ENCODE measurements around the gene ATP5PF. TPM values are rescaled to one million over a fixed set of nuclear protein-coding genes. Genes with fewer than 3 reads are reported as not detected.
"Not testable (repeated sequence)": the region's sequence is repeated elsewhere in the genome, so short reads cannot be mapped to it uniquely, and the experiment has no call there.

The ATP5PF gene
- total RNA-seq, 1 donor from 2014 or later: 144 TPM

- no peaks in the 10 kb centered on the region for H3K27me3 Mint-ChIP-seq
- H3K9me3 Mint-ChIP-seq (ENCODE audit: low read depth): no peaks in the 10 kb centered on the region
- no peak overlapping the region for H3K27ac Mint-ChIP-seq
- H3K4me3 Mint-ChIP-seq (ENCODE audit: low read depth): no peak overlapping the region
- no peak for TF ChIP-seq CTCF (IDR thresholded peaks at IDR 0.05; ENCODE audit: unreplicated experiment)
- H3K36me3 Mint-ChIP-seq (ENCODE audit: insufficient read depth): no peaks in the 10 kb centered on the region
- no peak for DNase-seq (ENCODE audit: low spot score, unreplicated experiment)
- no peaks in the 10 kb centered on the region for H3K4me1 Mint-ChIP-seq (ENCODE audit: low read depth)
These were observed 24.9 kb downstream of the ATP5PF start for GRCh38 chr21:25709684-25710265.

- peak; percentile 95 for TF ChIP-seq CTCF (IDR thresholded peaks at IDR 0.05; ENCODE audit: unreplicated experiment)
- Mint-ChIP-seq H3K27ac (no peak overlapping the region), H3K4me1 (ENCODE audit: low read depth) (no peaks in the 10 kb centered on the region), H3K9me3 (ENCODE audit: low read depth) (no peaks in the 10 kb centered on the region), H3K4me3 (ENCODE audit: low read depth) (no peak overlapping the region), H3K36me3 (ENCODE audit: insufficient read depth) (no peaks in the 10 kb centered on the region), H3K27me3 (no peaks in the 10 kb centered on the region)
- DNase-seq (ENCODE audit: low spot score, unreplicated experiment): no peak
These were observed 26.1 kb downstream of the ATP5PF start for GRCh38 chr21:25708467-25709065.

GRCh38 chr21:25701529-25701928 lies 33.2 kb downstream of the ATP5PF start:
- Mint-ChIP-seq H3K27ac (no peak overlapping the region), H3K36me3 (ENCODE audit: insufficient read depth) (no peaks in the 10 kb centered on the region), H3K27me3 (no peaks in the 10 kb centered on the region), H3K4me1 (ENCODE audit: low read depth) (no peaks in the 10 kb centered on the region), H3K4me3 (ENCODE audit: low read depth) (no peak overlapping the region), H3K9me3 (ENCODE audit: low read depth) (no peaks in the 10 kb centered on the region)
- no peak for DNase-seq (ENCODE audit: low spot score, unreplicated experiment)
- no peak for TF ChIP-seq CTCF (IDR thresholded peaks at IDR 0.05; ENCODE audit: unreplicated experiment)

- Mint-ChIP-seq H3K4me3 (ENCODE audit: low read depth) (no peak overlapping the region), H3K36me3 (ENCODE audit: insufficient read depth) (no peaks in the 10 kb centered on the region), H3K27me3 (no peaks in the 10 kb centered on the region), H3K9me3 (ENCODE audit: low read depth) (no peaks in the 10 kb centered on the region), H3K4me1 (ENCODE audit: low read depth) (no peaks in the 10 kb centered on the region), H3K27ac (no peak overlapping the region)
- no peak for TF ChIP-seq CTCF (IDR thresholded peaks at IDR 0.05; ENCODE audit: unreplicated experiment)
- no peak for DNase-seq (ENCODE audit: low spot score, unreplicated experiment)
These were observed 34.0 kb downstream of the ATP5PF start for GRCh38 chr21:25700741-25701140.

GRCh38 chr21:25695461-25695860 lies 39.2 kb downstream of the ATP5PF start:
- not testable (repeated sequence) for DNase-seq (ENCODE audit: low spot score, unreplicated experiment); H3K9me3 Mint-ChIP-seq (ENCODE audit: low read depth); H3K4me3 Mint-ChIP-seq (ENCODE audit: low read depth); H3K27ac Mint-ChIP-seq; H3K27me3 Mint-ChIP-seq; H3K36me3 Mint-ChIP-seq (ENCODE audit: insufficient read depth); H3K4me1 Mint-ChIP-seq (ENCODE audit: low read depth)

- no peak for DNase-seq (ENCODE audit: low spot score, unreplicated experiment)
- Mint-ChIP-seq H3K4me1 (ENCODE audit: low read depth) (no peaks in the 10 kb centered on the region), H3K4me3 (ENCODE audit: low read depth) (no peak overlapping the region), H3K27ac (no peak overlapping the region), H3K27me3 (no peaks in the 10 kb centered on the region), H3K9me3 (ENCODE audit: low read depth) (no peaks in the 10 kb centered on the region), H3K36me3 (ENCODE audit: insufficient read depth) (no peaks in the 10 kb centered on the region)
- TF ChIP-seq CTCF (IDR thresholded peaks at IDR 0.05; ENCODE audit: unreplicated experiment): no peak
These were observed 42.7 kb downstream of the ATP5PF start for GRCh38 chr21:25691976-25692375.

Measured in progenitor cell of endocrine pancreas (in vitro differentiated cells).